Panc1 (cell line): Measurements from ENCODE around the gene SV2C.

Experiments
- POLR2AphosphoS5 ChIP-seq: IDR thresholded peaks from 2 replicates; pipeline ENCODE4 v1.6.1; 2012; ENCODE audit warnings: mild to moderate bottlenecking, low read depth, low read length, moderate library complexity
- TF ChIP-seq, protein P1 (sequence below): fragments of 450-650 bp; IDR thresholded peaks from 2 replicates; pipeline ENCODE4 v1.5.1; 2017; ENCODE audit warnings: mild to moderate bottlenecking
- TF ChIP-seq, protein P2 (sequence below), 2 experiments: IDR thresholded peaks; 2 replicates each; pipeline ENCODE4 v1.6.1; 2011 to 2012; ENCODE audit warnings: low read depth in 2 of 2, control low read depth in 1 of 2, low read length in 1 of 2, mild to moderate bottlenecking in 1 of 2, moderate library complexity in 1 of 2; ENCODE audit not compliant: insufficient read depth in 1 of 2

DNA sequence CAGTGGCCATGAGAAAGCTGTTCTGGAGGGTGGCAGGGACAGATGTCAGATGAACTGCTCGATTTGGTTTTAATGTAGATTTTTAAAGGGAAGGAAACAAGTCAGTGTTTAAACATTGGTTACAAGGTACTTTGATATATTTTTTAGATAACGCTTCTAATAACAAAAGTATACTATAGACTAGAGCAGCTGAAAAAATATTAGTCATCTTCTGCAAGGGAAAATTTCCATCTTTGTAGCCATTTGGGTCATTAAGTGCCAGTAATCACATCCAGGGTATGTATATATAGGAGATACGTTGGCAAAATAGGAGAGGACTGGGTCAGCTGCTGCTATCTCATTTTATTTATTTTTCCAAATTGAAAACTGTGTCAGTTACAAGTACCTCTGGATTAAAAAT lies 69.0 kb downstream of the SV2C start:
- TF ChIP-seq, protein P1, sequence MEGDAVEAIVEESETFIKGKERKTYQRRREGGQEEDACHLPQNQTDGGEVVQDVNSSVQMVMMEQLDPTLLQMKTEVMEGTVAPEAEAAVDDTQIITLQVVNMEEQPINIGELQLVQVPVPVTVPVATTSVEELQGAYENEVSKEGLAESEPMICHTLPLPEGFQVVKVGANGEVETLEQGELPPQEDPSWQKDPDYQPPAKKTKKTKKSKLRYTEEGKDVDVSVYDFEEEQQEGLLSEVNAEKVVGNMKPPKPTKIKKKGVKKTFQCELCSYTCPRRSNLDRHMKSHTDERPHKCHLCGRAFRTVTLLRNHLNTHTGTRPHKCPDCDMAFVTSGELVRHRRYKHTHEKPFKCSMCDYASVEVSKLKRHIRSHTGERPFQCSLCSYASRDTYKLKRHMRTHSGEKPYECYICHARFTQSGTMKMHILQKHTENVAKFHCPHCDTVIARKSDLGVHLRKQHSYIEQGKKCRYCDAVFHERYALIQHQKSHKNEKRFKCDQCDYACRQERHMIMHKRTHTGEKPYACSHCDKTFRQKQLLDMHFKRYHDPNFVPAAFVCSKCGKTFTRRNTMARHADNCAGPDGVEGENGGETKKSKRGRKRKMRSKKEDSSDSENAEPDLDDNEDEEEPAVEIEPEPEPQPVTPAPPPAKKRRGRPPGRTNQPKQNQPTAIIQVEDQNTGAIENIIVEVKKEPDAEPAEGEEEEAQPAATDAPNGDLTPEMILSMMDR, result no peak
- no peak for TF ChIP-seq POLR2AphosphoS5
- TF ChIP-seq, protein P2, sequence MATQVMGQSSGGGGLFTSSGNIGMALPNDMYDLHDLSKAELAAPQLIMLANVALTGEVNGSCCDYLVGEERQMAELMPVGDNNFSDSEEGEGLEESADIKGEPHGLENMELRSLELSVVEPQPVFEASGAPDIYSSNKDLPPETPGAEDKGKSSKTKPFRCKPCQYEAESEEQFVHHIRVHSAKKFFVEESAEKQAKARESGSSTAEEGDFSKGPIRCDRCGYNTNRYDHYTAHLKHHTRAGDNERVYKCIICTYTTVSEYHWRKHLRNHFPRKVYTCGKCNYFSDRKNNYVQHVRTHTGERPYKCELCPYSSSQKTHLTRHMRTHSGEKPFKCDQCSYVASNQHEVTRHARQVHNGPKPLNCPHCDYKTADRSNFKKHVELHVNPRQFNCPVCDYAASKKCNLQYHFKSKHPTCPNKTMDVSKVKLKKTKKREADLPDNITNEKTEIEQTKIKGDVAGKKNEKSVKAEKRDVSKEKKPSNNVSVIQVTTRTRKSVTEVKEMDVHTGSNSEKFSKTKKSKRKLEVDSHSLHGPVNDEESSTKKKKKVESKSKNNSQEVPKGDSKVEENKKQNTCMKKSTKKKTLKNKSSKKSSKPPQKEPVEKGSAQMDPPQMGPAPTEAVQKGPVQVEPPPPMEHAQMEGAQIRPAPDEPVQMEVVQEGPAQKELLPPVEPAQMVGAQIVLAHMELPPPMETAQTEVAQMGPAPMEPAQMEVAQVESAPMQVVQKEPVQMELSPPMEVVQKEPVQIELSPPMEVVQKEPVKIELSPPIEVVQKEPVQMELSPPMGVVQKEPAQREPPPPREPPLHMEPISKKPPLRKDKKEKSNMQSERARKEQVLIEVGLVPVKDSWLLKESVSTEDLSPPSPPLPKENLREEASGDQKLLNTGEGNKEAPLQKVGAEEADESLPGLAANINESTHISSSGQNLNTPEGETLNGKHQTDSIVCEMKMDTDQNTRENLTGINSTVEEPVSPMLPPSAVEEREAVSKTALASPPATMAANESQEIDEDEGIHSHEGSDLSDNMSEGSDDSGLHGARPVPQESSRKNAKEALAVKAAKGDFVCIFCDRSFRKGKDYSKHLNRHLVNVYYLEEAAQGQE (IDR thresholded peaks at IDR 0.05; ENCODE audit: insufficient read depth in 1 of 2, low read depth in 2 of 2, low read length in 1 of 2), result no peak
